Nephron (organoid): ENCODE measurements around the gene CDC25C.

Experiments
- H3K27ac Mint-ChIP-seq, 3 experiments: 2 replicates each; pipeline ENCODE4 v1.8.0; 2020; ENCODE audit warnings: mixed read lengths in 3 of 3, mild to moderate bottlenecking in 2 of 3, moderate library complexity in 1 of 3
- H3K27me3 Mint-ChIP-seq: 2 replicates; pipeline ENCODE4 v1.8.0; 2021; ENCODE audit warnings: low read depth, mild to moderate bottlenecking, moderate library complexity, mixed read lengths
- H3K36me3 Mint-ChIP-seq: 2 replicates; pipeline ENCODE4 v1.8.0; 2020; ENCODE audit warnings: low read depth, mixed read lengths
- H3K4me1 Mint-ChIP-seq: 2 replicates; pipeline ENCODE4 v1.8.0; 2020; ENCODE audit warnings: mixed read lengths
- H3K4me3 Mint-ChIP-seq, 3 experiments: 2 replicates each; pipeline ENCODE4 v1.8.0; 2020; ENCODE audit warnings: mild to moderate bottlenecking in 3 of 3, mixed read lengths in 3 of 3, moderate library complexity in 2 of 3
- H3K9me3 Mint-ChIP-seq: 2 replicates; pipeline ENCODE4 v1.8.0; 2020; ENCODE audit warnings: mixed read lengths
- TF ChIP-seq, protein P1 (sequence below), 3 experiments: fragments of 200-600 bp; sonication (generic); IDR thresholded peaks; one replicate each; pipeline ENCODE4 v1.5.0; 2021; ENCODE audit warnings: antibody characterized with exemption in 3 of 3; ENCODE audit not compliant: unreplicated experiment in 3 of 3

Gene CDC25C

DNA sequence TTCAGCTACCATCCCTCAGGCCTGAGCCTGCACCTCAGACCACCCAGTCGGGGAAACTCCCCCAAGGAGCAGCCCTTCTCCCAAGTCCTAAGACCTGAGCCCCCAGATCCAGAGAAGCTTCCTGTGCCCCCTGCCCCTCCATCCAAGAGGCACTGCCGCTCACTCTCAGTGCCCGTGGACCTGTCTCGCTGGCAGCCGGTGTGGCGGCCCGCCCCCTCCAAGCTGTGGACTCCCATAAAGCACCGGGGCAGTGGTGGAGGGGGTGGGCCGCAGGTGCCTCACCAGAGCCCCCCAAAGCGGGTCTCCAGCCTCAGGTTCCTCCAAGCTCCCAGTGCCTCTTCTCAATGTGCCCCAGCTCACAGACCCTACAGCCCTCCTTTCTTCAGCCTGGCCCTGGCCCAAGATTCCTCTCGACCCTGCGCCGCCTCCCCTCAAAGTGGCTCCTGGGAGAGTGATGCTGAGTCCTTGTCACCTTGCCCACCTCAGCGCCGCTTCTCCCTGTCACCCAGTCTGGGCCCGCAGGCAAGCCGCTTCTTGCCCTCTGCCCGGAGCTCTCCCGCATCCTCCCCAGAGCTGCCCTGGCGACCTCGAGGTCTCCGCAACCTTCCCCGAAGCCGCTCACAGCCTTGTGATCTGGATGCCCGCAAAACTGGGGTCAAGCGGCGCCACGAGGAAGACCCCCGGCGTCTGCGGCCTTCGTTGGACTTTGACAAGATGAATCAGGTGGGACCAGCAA lies 13.5 kb upstream of the CDC25C start:
- no peaks in the 10 kb centered on the region for H3K9me3 Mint-ChIP-seq

DNA sequence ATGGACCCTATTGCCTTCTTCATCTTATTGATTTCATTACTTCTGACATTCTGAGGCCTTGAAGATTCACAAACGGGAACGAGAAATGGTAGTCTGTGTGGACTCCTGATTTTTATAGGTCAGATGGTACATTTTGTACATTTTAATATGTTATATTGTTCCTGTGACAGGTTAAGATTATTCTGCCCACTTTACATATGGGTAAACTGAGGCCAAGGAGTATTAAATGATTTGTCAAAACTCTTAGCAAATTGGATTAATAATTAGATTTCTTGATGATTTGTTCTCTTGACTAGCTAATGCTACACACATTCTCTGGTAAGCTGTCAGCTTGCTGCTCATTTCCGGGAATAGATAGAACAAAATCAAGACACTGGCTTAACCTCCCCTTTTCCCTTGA lies 8.4 kb upstream of the CDC25C start:
- H3K36me3 Mint-ChIP-seq, result peaks cover 37% of the 10 kb centered on the region
- H3K9me3 Mint-ChIP-seq, result no peaks in the 10 kb centered on the region
- H3K4me3 Mint-ChIP-seq, result peak overlapping the region; percentile 89 to 95 (median 92)
- peaks cover 34% of the 10 kb centered on the region for H3K4me1 Mint-ChIP-seq
- H3K27ac Mint-ChIP-seq, result peak overlapping the region; percentile 43 to 100 (median 99)
- H3K27me3 Mint-ChIP-seq, result no peaks in the 10 kb centered on the region
- TF ChIP-seq, protein P1, sequence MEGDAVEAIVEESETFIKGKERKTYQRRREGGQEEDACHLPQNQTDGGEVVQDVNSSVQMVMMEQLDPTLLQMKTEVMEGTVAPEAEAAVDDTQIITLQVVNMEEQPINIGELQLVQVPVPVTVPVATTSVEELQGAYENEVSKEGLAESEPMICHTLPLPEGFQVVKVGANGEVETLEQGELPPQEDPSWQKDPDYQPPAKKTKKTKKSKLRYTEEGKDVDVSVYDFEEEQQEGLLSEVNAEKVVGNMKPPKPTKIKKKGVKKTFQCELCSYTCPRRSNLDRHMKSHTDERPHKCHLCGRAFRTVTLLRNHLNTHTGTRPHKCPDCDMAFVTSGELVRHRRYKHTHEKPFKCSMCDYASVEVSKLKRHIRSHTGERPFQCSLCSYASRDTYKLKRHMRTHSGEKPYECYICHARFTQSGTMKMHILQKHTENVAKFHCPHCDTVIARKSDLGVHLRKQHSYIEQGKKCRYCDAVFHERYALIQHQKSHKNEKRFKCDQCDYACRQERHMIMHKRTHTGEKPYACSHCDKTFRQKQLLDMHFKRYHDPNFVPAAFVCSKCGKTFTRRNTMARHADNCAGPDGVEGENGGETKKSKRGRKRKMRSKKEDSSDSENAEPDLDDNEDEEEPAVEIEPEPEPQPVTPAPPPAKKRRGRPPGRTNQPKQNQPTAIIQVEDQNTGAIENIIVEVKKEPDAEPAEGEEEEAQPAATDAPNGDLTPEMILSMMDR (IDR thresholded peaks at IDR 0.05; ENCODE audit: unreplicated experiment in 3 of 3), result no peak

More for the DNA sequence above, 13.5 kb upstream of the CDC25C start:
- TF ChIP-seq, protein P1 (IDR thresholded peaks at IDR 0.05; ENCODE audit: unreplicated experiment in 3 of 3), result no peak
- H3K4me1 Mint-ChIP-seq, result peaks cover 18% of the 10 kb centered on the region
- peaks cover 78% of the 10 kb centered on the region for H3K36me3 Mint-ChIP-seq
- no peaks in the 10 kb centered on the region for H3K27me3 Mint-ChIP-seq
- H3K27ac Mint-ChIP-seq, result no peak overlapping the region
- H3K4me3 Mint-ChIP-seq, result no peak overlapping the region

DNA sequence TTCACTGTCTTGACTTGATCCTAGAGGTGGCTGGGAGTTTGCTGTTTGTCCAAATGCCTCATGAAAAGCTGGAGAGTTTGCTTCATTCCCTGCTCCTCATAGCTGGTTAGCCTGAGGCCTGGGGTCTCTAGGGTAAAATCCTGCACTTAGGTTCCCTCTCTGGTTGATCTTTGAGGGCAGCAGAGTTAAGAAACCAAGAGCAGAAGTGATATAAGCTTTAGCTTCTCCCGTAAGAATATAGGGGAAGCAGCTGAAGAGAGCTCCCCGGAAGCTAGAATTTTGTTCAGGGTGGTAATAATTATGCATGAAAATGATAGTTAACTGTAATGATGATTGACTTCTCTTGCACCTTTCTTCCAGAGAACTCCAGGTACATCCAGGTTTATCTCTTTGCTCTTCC lies 7.9 kb upstream of the CDC25C start:
- no peaks in the 10 kb centered on the region for H3K27me3 Mint-ChIP-seq
- peaks cover 32% of the 10 kb centered on the region for H3K36me3 Mint-ChIP-seq
- H3K4me3 Mint-ChIP-seq, result peak overlapping the region; percentile 89 to 95 (median 92)
- TF ChIP-seq, protein P1 (IDR thresholded peaks at IDR 0.05; ENCODE audit: unreplicated experiment in 3 of 3), result no peak
- H3K9me3 Mint-ChIP-seq, result no peaks in the 10 kb centered on the region
- peak overlapping the region; percentile 96 to 100 (median 99) for H3K27ac Mint-ChIP-seq
- peaks cover 34% of the 10 kb centered on the region for H3K4me1 Mint-ChIP-seq

DNA sequence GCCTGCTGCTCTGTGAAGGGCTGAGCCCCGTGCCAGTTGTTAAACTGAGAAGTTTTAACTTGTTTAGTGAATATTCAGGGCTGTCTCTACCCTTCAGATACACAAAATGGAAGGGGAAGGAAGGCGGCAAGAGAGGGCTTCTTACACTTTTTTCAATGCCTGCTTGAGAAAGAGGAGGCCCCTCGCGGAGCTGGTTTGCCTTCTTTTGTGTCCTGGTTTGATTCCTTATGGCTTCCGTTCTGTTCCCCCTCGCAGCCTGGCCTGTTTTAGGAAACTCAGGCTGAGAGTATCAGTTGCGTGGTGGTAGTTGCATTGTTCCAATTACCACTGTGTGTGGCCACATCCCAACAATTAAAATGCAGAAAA lies 7.5 kb upstream of the CDC25C start:
- H3K36me3 Mint-ChIP-seq, result peaks cover 28% of the 10 kb centered on the region
- H3K27me3 Mint-ChIP-seq, result no peaks in the 10 kb centered on the region
- H3K9me3 Mint-ChIP-seq, result no peaks in the 10 kb centered on the region
- H3K4me1 Mint-ChIP-seq, result peaks cover 34% of the 10 kb centered on the region
- TF ChIP-seq, protein P1 (IDR thresholded peaks at IDR 0.05; ENCODE audit: unreplicated experiment in 3 of 3), result no peak
- peak overlapping the region; percentile 96 to 100 (median 99) for H3K27ac Mint-ChIP-seq
- peak overlapping the region; percentile 89 to 95 (median 92) for H3K4me3 Mint-ChIP-seq

DNA sequence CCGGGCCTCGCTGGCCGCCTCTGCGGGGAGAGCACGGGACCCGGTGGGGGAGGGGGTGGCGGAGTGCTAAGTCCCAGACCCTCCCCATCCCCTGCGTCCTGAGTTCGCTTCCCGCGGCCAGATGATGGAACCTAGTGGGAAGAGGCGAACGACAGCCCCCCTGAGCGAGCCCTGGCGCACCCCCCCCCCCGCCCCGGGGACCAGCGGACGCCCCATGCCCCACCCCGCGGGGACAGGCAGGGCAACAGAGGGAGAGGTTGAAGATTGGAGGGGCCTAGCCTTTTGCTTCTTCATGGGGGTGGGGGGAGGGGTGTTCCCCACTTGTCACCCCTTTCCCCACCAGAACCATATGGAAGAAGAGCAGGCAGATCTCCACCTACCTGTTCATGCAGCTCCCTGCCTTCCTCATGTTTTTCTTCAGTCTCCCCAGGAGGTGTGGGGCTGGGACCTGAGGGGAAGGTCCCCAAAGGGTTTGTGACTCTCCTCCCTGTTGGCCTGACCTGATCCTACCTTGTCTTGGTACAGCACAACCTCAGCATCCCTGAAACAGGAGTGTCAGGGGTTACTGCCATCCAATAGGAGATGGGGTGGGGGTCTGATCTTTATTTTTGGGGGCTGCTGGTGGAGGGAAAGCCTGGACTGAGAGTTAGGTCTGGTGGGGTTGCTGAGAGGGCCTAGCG lies 6.9 kb upstream of the CDC25C start:
- Mint-ChIP-seq H3K27me3 (no peaks in the 10 kb centered on the region), H3K27ac (peak overlapping the region; percentile 96 to 100 (median 99)), H3K9me3 (no peaks in the 10 kb centered on the region), H3K36me3 (peaks cover 23% of the 10 kb centered on the region), H3K4me3 (peak overlapping the region; percentile 89 to 95 (median 92)), H3K4me1 (peaks cover 34% of the 10 kb centered on the region)
- TF ChIP-seq, protein P1 (IDR thresholded peaks at IDR 0.05; ENCODE audit: unreplicated experiment in 3 of 3), result no peak
